Measurements from ENCODE around the gene SEZ6L.

- TF ChIP-seq GATA2 (IDR thresholded peaks at IDR 0.05; ENCODE audit: low read depth, low read length), result no peak
- TF ChIP-seq GATA3 (IDR thresholded peaks at IDR 0.05; ENCODE audit: low read depth, low read length), result no peak
These were observed 33.1 kb downstream of the SEZ6L start for GRCh38 chr22:26202280-26202924.

Measured in SH-SY5Y (cell line).